Stomach (tissue), 4 donors: Measurements from ENCODE around the gene WBP2.

Experiments used
- EP300 ChIP-seq: sonication (generic); formaldehyde crosslinking; IDR thresholded peaks from one replicate; pipeline ENCODE4 v1.6.1; 2017; ENCODE audit warnings: antibody characterized with exemption
- POLR2A ChIP-seq, 4 donors: fragments of 450-650 bp; IDR thresholded peaks; one replicate each; pipeline ENCODE4 v1.6.1; 2016; ENCODE audit warnings: antibody characterized with exemption in 4 of 4, control low read depth in 2 of 4, mild to moderate bottlenecking in 1 of 4, moderate library complexity in 1 of 4
- POLR2AphosphoS5 ChIP-seq, 3 donors: sonication (generic); formaldehyde crosslinking; IDR thresholded peaks; one replicate each; pipeline ENCODE4 v1.6.1; 2016; ENCODE audit warnings: antibody characterized with exemption in 3 of 3
- TF ChIP-seq, protein P1 (sequence below), 7 experiments: fragments of 450-650 bp in 4 of 7; fragments of 200-600 bp in 3 of 7; sonication (generic) in 3 of 7; IDR thresholded peaks; one replicate each; pipeline ENCODE4 v1.5.1; 2016 to 2019; ENCODE audit warnings: antibody characterized with exemption in 7 of 7, control low read depth in 2 of 7, mild to moderate bottlenecking in 1 of 7

DNA sequence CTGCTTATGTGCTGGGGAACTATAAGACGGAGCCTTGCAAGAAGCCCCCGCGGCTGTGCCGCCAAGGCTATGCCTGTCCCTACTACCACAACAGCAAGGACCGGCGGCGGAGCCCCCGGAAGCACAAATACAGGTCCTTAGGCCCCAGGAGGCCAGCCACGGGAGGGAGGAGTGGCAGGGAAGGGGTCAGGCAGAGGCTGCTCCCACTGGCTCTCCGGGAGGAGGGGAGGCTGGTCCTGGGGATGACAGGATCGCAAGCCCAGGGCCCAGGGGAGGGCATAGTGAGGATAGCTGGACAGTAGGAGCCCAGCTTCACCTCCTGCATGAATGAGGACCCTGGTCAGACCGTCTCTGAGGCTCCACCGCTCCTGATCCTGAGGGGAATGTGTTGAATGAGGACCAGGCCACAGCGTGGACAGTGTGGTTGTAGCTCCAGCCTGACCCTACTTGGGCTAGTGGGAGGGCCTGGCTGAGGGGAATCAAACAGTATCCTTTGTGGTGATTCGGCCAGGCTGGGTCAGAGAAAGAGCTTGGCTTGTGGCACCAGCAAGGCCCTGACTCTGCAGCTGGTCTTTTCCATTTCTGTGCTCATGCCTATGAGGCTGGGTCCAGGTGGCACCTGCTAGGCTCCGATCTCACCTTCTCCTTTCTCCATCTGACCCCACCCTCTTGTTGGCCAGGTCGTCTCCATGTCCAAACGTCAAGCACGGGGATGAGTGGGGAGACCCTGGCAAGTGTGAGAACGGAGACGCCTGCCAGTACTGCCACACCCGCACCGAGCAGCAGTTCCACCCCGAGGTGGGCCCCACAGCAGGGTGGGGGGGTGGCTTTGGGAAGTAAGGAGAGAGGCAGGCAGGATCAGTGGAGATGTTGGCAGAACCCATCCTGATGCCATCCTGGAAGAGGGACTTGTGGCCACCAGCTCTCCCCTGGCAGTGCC, 41.8 kb downstream of the WBP2 start:
- TF ChIP-seq, protein P1, sequence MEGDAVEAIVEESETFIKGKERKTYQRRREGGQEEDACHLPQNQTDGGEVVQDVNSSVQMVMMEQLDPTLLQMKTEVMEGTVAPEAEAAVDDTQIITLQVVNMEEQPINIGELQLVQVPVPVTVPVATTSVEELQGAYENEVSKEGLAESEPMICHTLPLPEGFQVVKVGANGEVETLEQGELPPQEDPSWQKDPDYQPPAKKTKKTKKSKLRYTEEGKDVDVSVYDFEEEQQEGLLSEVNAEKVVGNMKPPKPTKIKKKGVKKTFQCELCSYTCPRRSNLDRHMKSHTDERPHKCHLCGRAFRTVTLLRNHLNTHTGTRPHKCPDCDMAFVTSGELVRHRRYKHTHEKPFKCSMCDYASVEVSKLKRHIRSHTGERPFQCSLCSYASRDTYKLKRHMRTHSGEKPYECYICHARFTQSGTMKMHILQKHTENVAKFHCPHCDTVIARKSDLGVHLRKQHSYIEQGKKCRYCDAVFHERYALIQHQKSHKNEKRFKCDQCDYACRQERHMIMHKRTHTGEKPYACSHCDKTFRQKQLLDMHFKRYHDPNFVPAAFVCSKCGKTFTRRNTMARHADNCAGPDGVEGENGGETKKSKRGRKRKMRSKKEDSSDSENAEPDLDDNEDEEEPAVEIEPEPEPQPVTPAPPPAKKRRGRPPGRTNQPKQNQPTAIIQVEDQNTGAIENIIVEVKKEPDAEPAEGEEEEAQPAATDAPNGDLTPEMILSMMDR (IDR thresholded peaks at IDR 0.05), result no peak
- no peak for TF ChIP-seq POLR2A (IDR thresholded peaks at IDR 0.05)
- TF ChIP-seq EP300, result no peak
- no peak for TF ChIP-seq POLR2AphosphoS5 (IDR thresholded peaks at IDR 0.05)
